Ishikawa (cell line): ENCODE data around the gene SH3D21.

Experiments
- MAX ChIP-seq: IDR thresholded peaks from 2 replicates; pipeline ENCODE4 v1.6.1; 2012
- RAD21 ChIP-seq: IDR thresholded peaks from 2 replicates; pipeline ENCODE4 v1.6.1; 2012; ENCODE audit warnings: low read depth
- REST ChIP-seq: IDR thresholded peaks from 2 replicates; pipeline ENCODE4 v1.6.1; 2012; ENCODE audit warnings: low read depth, mild to moderate bottlenecking

GRCh38 chr1:36287595-36287994 lies 18.6 kb upstream of the SH3D21 start:
- TF ChIP-seq MAX (no peak), RAD21 (no peak), REST (no peak)
